Smooth muscle cell (in vitro differentiated cells): ENCODE measurements around the gene ICE2. TPM values are rescaled to one million over a fixed set of nuclear protein-coding genes. Genes with fewer than 3 reads are reported as not detected.

Experiments
- DNase-seq: peaks from one replicate; lab custom pipeline; 2025; ENCODE audit not compliant: unreplicated experiment; lab: John Stamatoyannopoulos, UW
- H2AFZ ChIP-seq: fragments of 200-600 bp; sonication (generic); 2 replicates; pipeline ENCODE4 v1.6.0; 2016; ENCODE audit warnings: antibody characterized with exemption, low read depth, mild to moderate bottlenecking
- H3F3A ChIP-seq: fragments of 200-600 bp; sonication (generic); 2 replicates; pipeline ENCODE4 v1.6.0; 2017; ENCODE audit warnings: antibody characterized with exemption, low read depth
- H3K27ac ChIP-seq: fragments of 200-600 bp; sonication (generic); 2 replicates; pipeline ENCODE4 v1.5.1; 2016; ENCODE audit warnings: low read depth, mild to moderate bottlenecking
- H3K27me3 ChIP-seq: fragments of 200-600 bp; sonication (generic); 2 replicates; pipeline ENCODE4 v1.6.1; 2016; ENCODE audit warnings: low read depth, mild to moderate bottlenecking
- H3K36me3 ChIP-seq: fragments of 200-600 bp; sonication (generic); 2 replicates; pipeline ENCODE4 v1.5.1; 2016; ENCODE audit warnings: low read depth
- H3K4me1 ChIP-seq: fragments of 200-600 bp; sonication (generic); 2 replicates; pipeline ENCODE4 v1.5.1; 2016; ENCODE audit warnings: low read depth
- H3K4me2 ChIP-seq: fragments of 200-600 bp; sonication (generic); 2 replicates; pipeline ENCODE4 v1.6.0; 2016; ENCODE audit warnings: mild to moderate bottlenecking
- H3K4me3 ChIP-seq: fragments of 200-600 bp; sonication (generic); 2 replicates; pipeline ENCODE4 v1.5.1; 2016; ENCODE audit warnings: mild to moderate bottlenecking
- H3K79me2 ChIP-seq: fragments of 200-600 bp; sonication (generic); 2 replicates; pipeline ENCODE4 v1.6.0; 2016; ENCODE audit warnings: low read depth, mild to moderate bottlenecking
- H3K9ac ChIP-seq: fragments of 200-600 bp; sonication (generic); 2 replicates; pipeline ENCODE4 v1.6.0; 2016; ENCODE audit warnings: low read depth
- H3K9me3 ChIP-seq: fragments of 200-600 bp; sonication (generic); replicated peaks from 2 replicates; pipeline ENCODE4 v1.5.1; 2016; ENCODE audit warnings: low read depth
- H4K20me1 ChIP-seq: fragments of 200-600 bp; sonication (generic); 2 replicates; pipeline ENCODE4 v1.6.0; 2016; ENCODE audit warnings: low read depth
- WGBS: methylation state at CpG from one replicate; pipeline ENCODE4 v1.1.7; 2016; ENCODE audit warnings: low lambda C conversion rate; 5-methylcytosine and 5-hydroxymethylcytosine counted together
- polyA plus RNA-seq: library from polyadenylated mRNA; unstranded; fragments of >200 nt; fragmentation: Nextera tagmentation; extraction: Ambion mirVana; gene quantifications from 2 replicates; pipeline ENCODE4 v1.2.1, GENCODE V29; 2016
- total RNA-seq: library from RNA; depleted of rRNA; stranded (reverse); fragments of >200 nt; gene quantifications from 2 replicates; pipeline ENCODE4 v1.2.3, GENCODE V29; 2014
- TF ChIP-seq, protein P1 (sequence below): fragments of 200-600 bp; sonication (generic); IDR thresholded peaks from 2 replicates; pipeline ENCODE4 v1.5.1; 2017; ENCODE audit warnings: borderline replicate concordance, mild to moderate bottlenecking, antibody characterized with exemption; ENCODE audit not compliant: insufficient read depth, poor library complexity, severe bottlenecking

ICE2 gene
- total and polyA plus RNA-seq, 2 experiments from 2014 or later, result 15.2 to 17.3 TPM

DNA sequence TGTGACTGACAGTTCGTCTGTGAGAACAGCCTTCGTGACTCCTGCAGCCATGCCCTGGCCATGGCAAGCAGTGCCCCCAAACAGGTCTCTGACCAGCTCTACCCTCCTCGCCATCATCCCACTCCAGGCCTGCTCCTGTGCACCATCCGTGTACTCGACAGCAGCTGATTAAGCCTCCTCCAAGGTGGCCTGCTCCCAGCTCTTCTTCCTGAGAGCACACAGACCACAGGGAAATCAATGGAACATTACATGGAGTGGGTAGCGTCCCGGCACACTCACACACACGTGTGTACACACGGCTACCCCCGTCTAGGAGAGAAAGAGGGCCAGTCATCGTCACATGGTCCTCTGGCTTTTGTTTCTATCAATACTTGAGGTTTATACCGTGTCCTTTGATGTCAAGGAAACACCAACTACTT, 102.3 kb downstream of the ICE2 start:
- Histone ChIP-seq H3K36me3 (no peaks in the 10 kb centered on the region), H4K20me1 (peaks cover 75% of the 10 kb centered on the region), H3K27me3 (no peaks in the 10 kb centered on the region), H3K4me2 (peak overlapping the region; percentile 29), H3K9ac (no peak overlapping the region), H3F3A (peaks cover 76% of the 10 kb centered on the region), H3K79me2 (peaks cover 70% of the 10 kb centered on the region), H3K4me1 (peaks cover 72% of the 10 kb centered on the region), H2AFZ (no peak overlapping the region), H3K4me3 (no peak overlapping the region), H3K27ac (peak overlapping the region; percentile 99), H3K9me3 (no peaks in the 10 kb centered on the region)
- no peak for DNase-seq
- TF ChIP-seq, protein P1, sequence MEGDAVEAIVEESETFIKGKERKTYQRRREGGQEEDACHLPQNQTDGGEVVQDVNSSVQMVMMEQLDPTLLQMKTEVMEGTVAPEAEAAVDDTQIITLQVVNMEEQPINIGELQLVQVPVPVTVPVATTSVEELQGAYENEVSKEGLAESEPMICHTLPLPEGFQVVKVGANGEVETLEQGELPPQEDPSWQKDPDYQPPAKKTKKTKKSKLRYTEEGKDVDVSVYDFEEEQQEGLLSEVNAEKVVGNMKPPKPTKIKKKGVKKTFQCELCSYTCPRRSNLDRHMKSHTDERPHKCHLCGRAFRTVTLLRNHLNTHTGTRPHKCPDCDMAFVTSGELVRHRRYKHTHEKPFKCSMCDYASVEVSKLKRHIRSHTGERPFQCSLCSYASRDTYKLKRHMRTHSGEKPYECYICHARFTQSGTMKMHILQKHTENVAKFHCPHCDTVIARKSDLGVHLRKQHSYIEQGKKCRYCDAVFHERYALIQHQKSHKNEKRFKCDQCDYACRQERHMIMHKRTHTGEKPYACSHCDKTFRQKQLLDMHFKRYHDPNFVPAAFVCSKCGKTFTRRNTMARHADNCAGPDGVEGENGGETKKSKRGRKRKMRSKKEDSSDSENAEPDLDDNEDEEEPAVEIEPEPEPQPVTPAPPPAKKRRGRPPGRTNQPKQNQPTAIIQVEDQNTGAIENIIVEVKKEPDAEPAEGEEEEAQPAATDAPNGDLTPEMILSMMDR, result no peak
- 89% methylated on average over 12 of the region's 12 CpGs for WGBS

DNA sequence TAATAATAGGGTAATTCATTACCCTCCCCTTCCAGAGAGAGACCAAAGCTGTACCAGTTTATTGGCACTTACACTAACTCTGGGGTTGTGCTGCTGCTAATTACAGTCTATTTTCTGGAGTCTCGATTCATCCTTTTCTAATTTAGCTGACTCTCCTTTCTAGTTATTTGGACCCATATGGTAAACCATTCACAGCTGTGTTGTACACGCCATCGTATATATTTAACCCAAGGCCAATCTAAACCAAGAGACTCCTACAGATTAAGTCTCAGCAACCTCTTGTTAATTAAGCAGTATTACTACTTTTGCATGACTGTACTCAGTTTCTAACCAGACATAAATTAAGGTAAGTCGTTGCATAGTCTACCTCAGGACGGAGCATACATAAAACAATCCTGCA, 103.6 kb downstream of the ICE2 start:
- 45% methylated on average over 5 of the region's 5 CpGs for WGBS
- TF ChIP-seq, protein P1, result no peak
- Histone ChIP-seq H3K4me3 (no peak overlapping the region), H3K4me2 (peak overlapping the region; percentile 68), H3K9me3 (no peaks in the 10 kb centered on the region), H3K36me3 (no peaks in the 10 kb centered on the region), H3K27me3 (no peaks in the 10 kb centered on the region), H3F3A (peaks cover 69% of the 10 kb centered on the region), H3K9ac (peak overlapping the region; percentile 87), H3K79me2 (peaks cover 68% of the 10 kb centered on the region), H3K27ac (peak overlapping the region; percentile 99), H2AFZ (no peak overlapping the region), H3K4me1 (peaks cover 73% of the 10 kb centered on the region), H4K20me1 (peaks cover 66% of the 10 kb centered on the region)
- no peak for DNase-seq

DNA sequence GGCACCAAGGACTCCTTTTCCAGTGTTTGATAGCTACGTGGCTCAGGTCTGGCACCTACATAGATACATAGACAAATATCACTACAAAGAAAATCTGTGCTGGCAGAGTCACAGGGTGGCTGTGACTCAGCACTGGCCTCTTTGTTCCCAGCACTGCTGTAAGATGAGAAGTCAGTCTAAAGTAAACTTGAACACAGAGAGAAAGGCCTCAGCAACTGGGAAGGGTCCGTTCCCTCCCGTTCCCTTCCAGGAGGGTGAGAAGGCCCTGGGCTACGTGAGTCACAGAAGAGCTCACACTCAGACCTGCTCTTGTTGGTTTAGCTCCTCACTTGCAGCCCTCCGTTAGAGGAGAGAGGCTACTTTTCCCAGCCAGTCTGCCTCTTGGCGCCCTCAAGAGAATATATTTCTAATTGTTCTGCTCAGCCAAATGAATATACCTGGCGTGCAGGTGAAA, 104.3 kb downstream of the ICE2 start:
- H3K9me3 ChIP-seq, result no peaks in the 10 kb centered on the region
- H3K9ac ChIP-seq, result peak overlapping the region; percentile 87
- peaks cover 66% of the 10 kb centered on the region for H4K20me1 ChIP-seq
- H3K27ac ChIP-seq, result peak overlapping the region; percentile 99
- H2AFZ ChIP-seq, result no peak overlapping the region
- DNase-seq, result peak; percentile 14
- H3K4me1 ChIP-seq, result peaks cover 73% of the 10 kb centered on the region
- peaks cover 66% of the 10 kb centered on the region for H3F3A ChIP-seq
- WGBS, result 17% methylated on average over 7 of the region's 7 CpGs
- TF ChIP-seq, protein P1, result no peak
- no peak overlapping the region for H3K4me3 ChIP-seq
- peak overlapping the region; percentile 68 for H3K4me2 ChIP-seq
- no peaks in the 10 kb centered on the region for H3K27me3 ChIP-seq
- H3K36me3 ChIP-seq, result no peaks in the 10 kb centered on the region
- H3K79me2 ChIP-seq, result peaks cover 74% of the 10 kb centered on the region

DNA sequence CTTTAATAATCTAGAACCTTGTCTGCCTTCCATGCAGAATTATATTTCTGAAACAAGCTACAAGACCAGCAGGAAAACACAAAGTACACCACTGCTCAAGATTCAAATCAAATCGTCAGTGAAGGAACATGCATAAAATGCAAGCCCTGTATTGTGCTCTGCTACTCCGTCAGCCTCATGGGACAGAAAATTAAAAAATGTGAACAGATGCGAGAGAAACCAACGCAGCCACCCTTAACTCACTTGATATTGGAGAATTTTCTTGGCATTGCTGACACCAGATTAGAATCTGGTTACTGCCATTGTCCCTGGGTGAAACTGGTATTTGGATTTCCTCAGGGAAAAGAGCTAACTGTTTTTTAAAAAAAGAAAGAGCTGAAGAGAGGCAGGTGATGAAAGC, 104.7 kb downstream of the ICE2 start:
- DNase-seq, result no peak
- Histone ChIP-seq H3K9ac (peak overlapping the region; percentile 87), H3K36me3 (no peaks in the 10 kb centered on the region), H3K9me3 (no peaks in the 10 kb centered on the region), H4K20me1 (peaks cover 66% of the 10 kb centered on the region), H3F3A (peaks cover 66% of the 10 kb centered on the region), H2AFZ (no peak overlapping the region), H3K27me3 (no peaks in the 10 kb centered on the region), H3K4me1 (peaks cover 73% of the 10 kb centered on the region), H3K27ac (peak overlapping the region; percentile 99), H3K79me2 (peaks cover 76% of the 10 kb centered on the region), H3K4me3 (no peak overlapping the region), H3K4me2 (peak overlapping the region; percentile 66)
- 69% methylated on average over 4 of the region's 4 CpGs for WGBS
- TF ChIP-seq, protein P1, result no peak
